ENCODE data around the gene CUX1.

DNA sequence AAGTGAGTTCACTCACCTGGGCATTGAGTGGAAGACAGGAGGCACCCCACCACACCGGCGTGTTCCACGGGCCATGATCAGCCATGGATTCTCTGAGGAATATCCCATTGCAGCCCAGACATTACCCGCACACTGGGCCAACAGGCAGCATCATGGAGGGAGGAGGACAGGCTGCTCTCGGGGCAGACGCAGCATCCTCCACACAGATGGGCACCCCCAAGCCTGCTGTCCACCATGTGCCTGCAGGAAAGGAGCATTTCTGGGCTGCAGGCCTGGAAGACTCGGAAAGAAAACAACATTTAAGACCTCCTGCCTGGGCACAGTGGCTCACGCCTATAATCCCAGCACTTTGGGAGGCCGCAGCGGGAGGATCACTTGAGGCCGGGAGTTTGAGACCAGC is 398.3 kb downstream of the CUX1 start:
- TF ChIP-seq GATA3 (IDR thresholded peaks at IDR 0.05; ENCODE audit: low read depth, low read length): no peak
- TF ChIP-seq GATA2 (IDR thresholded peaks at IDR 0.05; ENCODE audit: low read depth, low read length): no peak

Measured in SH-SY5Y (cell line).